Measurements from ENCODE around the gene SLC36A3.

The SLC36A3 gene

GRCh38 chr5:151253605-151253950 is 50.0 kb downstream of the SLC36A3 start:
- peaks cover 11% of the 10 kb centered on the region for H3K4me1 ChIP-seq (ENCODE audit: control insufficient read depth, insufficient read depth, low read length, poor library complexity, severe bottlenecking)

GRCh38 chr5:151252762-151253604 is 50.6 kb downstream of the SLC36A3 start, which contains the start of gene GM2A:
GM2A (plus strand) TSS chr5:151253185; CDS start chr5:151253217, 32 bp downstream.
- peaks cover 11% of the 10 kb centered on the region for H3K4me1 ChIP-seq (ENCODE audit: control insufficient read depth, insufficient read depth, low read length, poor library complexity, severe bottlenecking)
- peak within 1 kb of the TSS; percentile 92 for H3K4me3 ChIP-seq (ENCODE audit: insufficient read depth, low read depth, low read length, poor library complexity, severe bottlenecking)
- no peaks in the 10 kb centered on the region for H3K27me3 ChIP-seq (replicated peaks; ENCODE audit: control insufficient read depth, insufficient read depth, low read length, poor library complexity, severe bottlenecking)
- DNase-seq: peak; percentile 97 to 98 (median 98)
- no peaks in the 10 kb centered on the region for H3K9me3 ChIP-seq (ENCODE audit: control insufficient read depth, low read length)
- no peaks in the 10 kb centered on the region for H3K36me3 ChIP-seq (ENCODE audit: control insufficient read depth, insufficient read depth, low read length)
- H3K27ac ChIP-seq (ENCODE audit: insufficient read depth, low read length, poor library complexity, severe bottlenecking): peak within 1 kb of the TSS; percentile 64

More at GRCh38 chr5:151253605-151253950, 50.0 kb downstream of the SLC36A3 start:
- peak overlapping the region; percentile 92 for H3K4me3 ChIP-seq (ENCODE audit: insufficient read depth, low read depth, low read length, poor library complexity, severe bottlenecking)
- H3K9me3 ChIP-seq (ENCODE audit: control insufficient read depth, low read length): no peaks in the 10 kb centered on the region
- no peaks in the 10 kb centered on the region for H3K36me3 ChIP-seq (ENCODE audit: control insufficient read depth, insufficient read depth, low read length)
- DNase-seq: no peak
- H3K27ac ChIP-seq (ENCODE audit: insufficient read depth, low read length, poor library complexity, severe bottlenecking): no peak overlapping the region
- H3K27me3 ChIP-seq (replicated peaks; ENCODE audit: control insufficient read depth, insufficient read depth, low read length, poor library complexity, severe bottlenecking): no peaks in the 10 kb centered on the region

GRCh38 chr5:151251621-151252020 is 51.9 kb downstream of the SLC36A3 start:
- no peaks in the 10 kb centered on the region for H3K9me3 ChIP-seq (ENCODE audit: control insufficient read depth, low read length)

DNA sequence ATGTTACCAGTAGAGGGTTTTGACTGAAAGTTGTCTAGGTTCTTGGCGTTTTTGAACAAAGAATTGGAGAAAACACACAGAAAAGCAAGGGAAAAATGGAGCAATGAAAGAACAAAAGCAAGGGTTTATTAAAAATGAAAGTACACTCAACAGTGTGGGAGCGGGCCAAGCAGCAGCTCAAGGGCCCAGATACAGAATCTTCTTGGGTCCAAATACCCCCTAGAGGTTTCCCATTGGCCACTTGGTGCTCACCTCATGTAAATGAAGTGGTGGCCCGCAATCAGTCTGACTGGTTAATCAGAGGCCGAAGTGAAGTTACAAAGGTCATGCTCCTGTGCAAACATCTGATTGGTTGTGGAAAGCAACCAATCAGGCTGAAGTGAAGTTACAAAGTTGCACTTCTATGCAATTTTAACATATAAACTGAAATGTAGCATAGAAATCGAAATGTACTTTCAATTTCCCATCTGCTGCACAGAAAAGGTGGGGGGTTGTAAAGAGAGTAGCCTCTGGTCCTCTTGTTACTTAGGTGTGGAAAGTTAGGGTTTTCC is 52.5 kb downstream of the SLC36A3 start:
- H3K27me3 ChIP-seq (replicated peaks; ENCODE audit: control insufficient read depth, insufficient read depth, low read length, poor library complexity, severe bottlenecking): no peaks in the 10 kb centered on the region
- H3K9me3 ChIP-seq (ENCODE audit: control insufficient read depth, low read length): no peaks in the 10 kb centered on the region
- H3K4me3 ChIP-seq (ENCODE audit: insufficient read depth, low read depth, low read length, poor library complexity, severe bottlenecking): peak overlapping the region; percentile 15
- H3K27ac ChIP-seq (ENCODE audit: insufficient read depth, low read length, poor library complexity, severe bottlenecking): peak overlapping the region; percentile 23
- peaks cover 11% of the 10 kb centered on the region for H3K4me1 ChIP-seq (ENCODE audit: control insufficient read depth, insufficient read depth, low read length, poor library complexity, severe bottlenecking)
- no peaks in the 10 kb centered on the region for H3K36me3 ChIP-seq (ENCODE audit: control insufficient read depth, insufficient read depth, low read length)
- DNase-seq: peak; percentile 22 to 43 (median 38)

More at GRCh38 chr5:151251621-151252020, 51.9 kb downstream of the SLC36A3 start:
- Histone ChIP-seq H3K27ac (ENCODE audit: insufficient read depth, low read length, poor library complexity, severe bottlenecking) (peak overlapping the region; percentile 64), H3K27me3 (replicated peaks; ENCODE audit: control insufficient read depth, insufficient read depth, low read length, poor library complexity, severe bottlenecking) (no peaks in the 10 kb centered on the region), H3K4me3 (ENCODE audit: insufficient read depth, low read depth, low read length, poor library complexity, severe bottlenecking) (peak overlapping the region; percentile 55), H3K36me3 (ENCODE audit: control insufficient read depth, insufficient read depth, low read length) (no peaks in the 10 kb centered on the region), H3K4me1 (ENCODE audit: control insufficient read depth, insufficient read depth, low read length, poor library complexity, severe bottlenecking) (peaks cover 11% of the 10 kb centered on the region)
- no peak for DNase-seq

- Histone ChIP-seq H3K27me3 (replicated peaks; ENCODE audit: control insufficient read depth, insufficient read depth, low read length, poor library complexity, severe bottlenecking) (no peaks in the 10 kb centered on the region), H3K36me3 (ENCODE audit: control insufficient read depth, insufficient read depth, low read length) (no peaks in the 10 kb centered on the region), H3K4me1 (ENCODE audit: control insufficient read depth, insufficient read depth, low read length, poor library complexity, severe bottlenecking) (peaks cover 11% of the 10 kb centered on the region), H3K27ac (ENCODE audit: insufficient read depth, low read length, poor library complexity, severe bottlenecking) (peak overlapping the region; percentile 23), H3K4me3 (ENCODE audit: insufficient read depth, low read depth, low read length, poor library complexity, severe bottlenecking) (peak overlapping the region; percentile 15), H3K9me3 (ENCODE audit: control insufficient read depth, low read length) (no peaks in the 10 kb centered on the region)
- no peak for DNase-seq
Measured at GRCh38 chr5:151250346-151251000, 53.1 kb downstream of the SLC36A3 start.

DNA sequence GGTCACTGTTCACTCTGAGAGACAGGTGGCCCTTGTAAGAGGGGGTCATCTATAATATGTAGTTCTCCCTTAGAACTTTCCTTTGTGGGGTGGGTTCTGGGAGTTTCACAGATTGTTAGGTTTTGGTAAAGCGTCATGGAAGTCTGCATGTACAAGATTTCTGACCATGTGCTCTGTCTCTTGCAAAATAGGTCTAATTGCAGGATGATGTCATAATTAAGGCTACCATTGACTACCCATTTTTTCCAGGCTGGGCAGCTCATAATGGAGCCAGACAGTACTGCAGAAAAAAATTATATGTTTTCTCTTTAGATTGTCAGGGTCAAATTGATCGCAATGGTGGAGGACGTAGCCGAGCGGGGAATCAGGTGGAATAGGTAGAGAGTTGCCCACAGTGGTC is 54.3 kb downstream of the SLC36A3 start:
- Histone ChIP-seq H3K36me3 (ENCODE audit: control insufficient read depth, insufficient read depth, low read length) (no peaks in the 10 kb centered on the region), H3K4me1 (ENCODE audit: control insufficient read depth, insufficient read depth, low read length, poor library complexity, severe bottlenecking) (peaks cover 11% of the 10 kb centered on the region), H3K4me3 (ENCODE audit: insufficient read depth, low read depth, low read length, poor library complexity, severe bottlenecking) (no peak overlapping the region), H3K9me3 (ENCODE audit: control insufficient read depth, low read length) (no peaks in the 10 kb centered on the region), H3K27ac (ENCODE audit: insufficient read depth, low read length, poor library complexity, severe bottlenecking) (no peak overlapping the region), H3K27me3 (replicated peaks; ENCODE audit: control insufficient read depth, insufficient read depth, low read length, poor library complexity, severe bottlenecking) (no peaks in the 10 kb centered on the region)
- no peak for DNase-seq

GRCh38 chr5:151248651-151249050 is 54.9 kb downstream of the SLC36A3 start:
- H3K27ac ChIP-seq (ENCODE audit: insufficient read depth, low read length, poor library complexity, severe bottlenecking): no peak overlapping the region
- no peak for DNase-seq
- H3K4me1 ChIP-seq (ENCODE audit: control insufficient read depth, insufficient read depth, low read length, poor library complexity, severe bottlenecking): peaks cover 10% of the 10 kb centered on the region
- H3K36me3 ChIP-seq (ENCODE audit: control insufficient read depth, insufficient read depth, low read length): no peaks in the 10 kb centered on the region
- no peaks in the 10 kb centered on the region for H3K27me3 ChIP-seq (replicated peaks; ENCODE audit: control insufficient read depth, insufficient read depth, low read length, poor library complexity, severe bottlenecking)
- no peaks in the 10 kb centered on the region for H3K9me3 ChIP-seq (ENCODE audit: control insufficient read depth, low read length)
- no peak overlapping the region for H3K4me3 ChIP-seq (ENCODE audit: insufficient read depth, low read depth, low read length, poor library complexity, severe bottlenecking)

DNA sequence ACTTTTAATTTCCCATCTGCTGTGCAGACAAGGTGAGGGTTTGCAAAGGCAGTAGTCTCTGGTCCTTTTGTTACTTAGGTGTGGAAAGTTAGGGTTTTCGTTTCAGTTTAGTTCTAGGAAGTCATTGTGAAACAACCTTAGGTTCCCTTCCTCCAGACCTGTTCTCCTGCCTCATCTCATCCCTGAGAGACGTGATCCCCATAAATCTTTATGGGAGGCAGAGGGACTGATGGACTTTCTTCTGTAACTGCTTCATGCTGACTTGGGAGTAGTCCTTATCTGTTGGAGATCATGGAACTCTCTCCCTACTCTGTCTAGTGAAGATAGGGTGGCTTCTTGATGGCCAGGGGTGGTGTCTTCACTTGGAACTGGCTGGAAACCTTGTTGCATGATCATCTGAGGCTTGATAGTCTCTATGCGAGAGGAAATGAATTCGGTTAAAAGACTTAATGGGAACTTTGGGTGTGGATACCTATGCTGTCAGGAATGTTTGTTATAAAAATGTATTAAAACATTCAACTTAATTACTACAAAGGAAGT is 57.8 kb downstream of the SLC36A3 start:
- no peak for DNase-seq
- Histone ChIP-seq H3K36me3 (ENCODE audit: control insufficient read depth, insufficient read depth, low read length) (no peaks in the 10 kb centered on the region), H3K27ac (ENCODE audit: insufficient read depth, low read length, poor library complexity, severe bottlenecking) (no peak overlapping the region), H3K27me3 (replicated peaks; ENCODE audit: control insufficient read depth, insufficient read depth, low read length, poor library complexity, severe bottlenecking) (no peaks in the 10 kb centered on the region), H3K4me1 (ENCODE audit: control insufficient read depth, insufficient read depth, low read length, poor library complexity, severe bottlenecking) (no peaks in the 10 kb centered on the region), H3K4me3 (ENCODE audit: insufficient read depth, low read depth, low read length, poor library complexity, severe bottlenecking) (no peak overlapping the region), H3K9me3 (ENCODE audit: control insufficient read depth, low read length) (no peaks in the 10 kb centered on the region)

GRCh38 chr5:151244206-151244605 is 59.4 kb downstream of the SLC36A3 start:
- Histone ChIP-seq H3K27ac (ENCODE audit: insufficient read depth, low read length, poor library complexity, severe bottlenecking) (no peak overlapping the region), H3K4me1 (ENCODE audit: control insufficient read depth, insufficient read depth, low read length, poor library complexity, severe bottlenecking) (peaks cover 3% of the 10 kb centered on the region), H3K9me3 (ENCODE audit: control insufficient read depth, low read length) (no peaks in the 10 kb centered on the region), H3K27me3 (replicated peaks; ENCODE audit: control insufficient read depth, insufficient read depth, low read length, poor library complexity, severe bottlenecking) (no peaks in the 10 kb centered on the region), H3K36me3 (ENCODE audit: control insufficient read depth, insufficient read depth, low read length) (no peaks in the 10 kb centered on the region), H3K4me3 (ENCODE audit: insufficient read depth, low read depth, low read length, poor library complexity, severe bottlenecking) (no peak overlapping the region)
- no peak for DNase-seq

Data from effector memory CD4-positive, alpha-beta T cell (primary cell).